HEK293 (cell line): ENCODE results near the gene GUK1.

Source experiments
- PRDM2 ChIP-seq: fragments of 450-650 bp; formaldehyde crosslinking; IDR thresholded peaks from 2 replicates; pipeline ENCODE4 v1.5.1; 2016; ENCODE audit warnings: missing biosample characterization, missing genetic modification characterization, borderline replicate concordance
- ZNF184 ChIP-seq: fragments of 450-650 bp; IDR thresholded peaks from 2 replicates; pipeline ENCODE4 v1.5.1; 2018; ENCODE audit warnings: missing biosample characterization, mild to moderate bottlenecking, missing genetic modification characterization
- ZSCAN23 ChIP-seq: fragments of 450-650 bp; formaldehyde crosslinking; IDR thresholded peaks from 2 replicates; pipeline ENCODE4 v1.5.1; 2016; ENCODE audit warnings: missing biosample characterization, missing genetic modification characterization
- TF ChIP-seq, protein P1 (sequence below): fragments of 450-650 bp; formaldehyde crosslinking; IDR thresholded peaks from 2 replicates; pipeline ENCODE4 v1.5.1; 2016; ENCODE audit warnings: missing biosample characterization, missing genetic modification characterization

- TF ChIP-seq, protein P1, sequence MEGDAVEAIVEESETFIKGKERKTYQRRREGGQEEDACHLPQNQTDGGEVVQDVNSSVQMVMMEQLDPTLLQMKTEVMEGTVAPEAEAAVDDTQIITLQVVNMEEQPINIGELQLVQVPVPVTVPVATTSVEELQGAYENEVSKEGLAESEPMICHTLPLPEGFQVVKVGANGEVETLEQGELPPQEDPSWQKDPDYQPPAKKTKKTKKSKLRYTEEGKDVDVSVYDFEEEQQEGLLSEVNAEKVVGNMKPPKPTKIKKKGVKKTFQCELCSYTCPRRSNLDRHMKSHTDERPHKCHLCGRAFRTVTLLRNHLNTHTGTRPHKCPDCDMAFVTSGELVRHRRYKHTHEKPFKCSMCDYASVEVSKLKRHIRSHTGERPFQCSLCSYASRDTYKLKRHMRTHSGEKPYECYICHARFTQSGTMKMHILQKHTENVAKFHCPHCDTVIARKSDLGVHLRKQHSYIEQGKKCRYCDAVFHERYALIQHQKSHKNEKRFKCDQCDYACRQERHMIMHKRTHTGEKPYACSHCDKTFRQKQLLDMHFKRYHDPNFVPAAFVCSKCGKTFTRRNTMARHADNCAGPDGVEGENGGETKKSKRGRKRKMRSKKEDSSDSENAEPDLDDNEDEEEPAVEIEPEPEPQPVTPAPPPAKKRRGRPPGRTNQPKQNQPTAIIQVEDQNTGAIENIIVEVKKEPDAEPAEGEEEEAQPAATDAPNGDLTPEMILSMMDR, result no peak
- TF ChIP-seq PRDM2 (no peak), ZNF184 (tag by site-specific recombination) (no peak), ZSCAN23 (tag by site-specific recombination) (no peak)
Observed at GRCh38 chr1:228159008-228159665, 19.1 kb downstream of the GUK1 start.
